Right forelimb (tissue), 1 donor: ENCODE measurements around the gene CEBPB.

Experiments
- DNase-seq: peaks from one replicate; pipeline ENCODE4 v3.0.0-alpha.2; 2018

CEBPB gene

GRCh38 chr20:50230871-50231560 is 40.4 kb downstream of the CEBPB start:
- DNase-seq, result no peak

DNA sequence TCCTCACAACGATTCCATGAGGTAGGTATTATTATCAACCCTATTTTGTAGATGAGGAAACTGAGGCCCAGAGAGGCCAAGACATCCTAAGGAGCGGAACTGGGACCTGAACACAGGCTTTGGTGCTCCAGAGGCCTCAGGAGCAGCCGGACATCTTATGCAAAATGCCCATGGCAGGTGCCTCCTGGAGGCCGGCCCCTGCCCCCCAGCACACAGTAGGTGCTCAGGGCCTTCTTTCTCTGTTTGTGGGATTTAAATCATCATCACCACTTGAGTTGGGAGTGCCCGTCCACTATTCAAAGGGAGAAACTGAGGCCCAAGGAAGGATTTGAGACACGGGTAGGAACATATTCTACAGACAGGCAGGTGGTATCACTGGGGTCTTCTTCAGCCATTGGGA is 41.2 kb downstream of the CEBPB start:
- DNase-seq, result no peak

DNA sequence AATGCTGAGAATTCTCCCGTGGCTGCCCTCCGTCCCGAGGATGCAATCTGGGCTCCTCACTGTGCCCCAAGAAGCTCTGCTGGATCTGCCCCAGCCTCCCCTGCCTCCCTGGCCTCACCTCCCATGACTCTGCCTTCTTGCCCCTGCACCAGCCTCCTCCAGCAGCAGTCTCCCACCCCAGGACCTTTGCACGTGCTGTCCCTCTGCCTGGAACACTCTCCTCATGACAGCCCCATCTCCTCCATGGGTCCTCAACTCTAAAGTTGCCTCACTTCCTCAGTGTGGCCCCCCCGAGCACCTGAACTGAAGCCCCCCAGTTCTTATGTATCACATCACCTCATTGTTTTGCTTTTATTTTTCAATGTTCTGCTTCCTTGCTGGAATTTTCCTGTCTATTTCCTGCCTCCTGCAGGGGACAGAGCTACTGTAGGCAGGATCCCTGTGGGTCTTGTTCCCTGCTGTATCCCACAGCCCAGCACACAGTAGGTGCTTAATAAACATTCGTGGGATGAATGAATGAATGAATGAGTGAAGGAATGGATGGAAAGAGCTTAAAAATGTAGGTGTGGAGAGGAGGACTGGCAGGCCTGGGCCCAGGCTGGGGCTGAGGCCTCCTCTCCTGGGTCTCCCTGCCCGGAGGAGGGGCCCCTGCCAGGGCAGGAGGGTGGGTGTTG is 42.2 kb downstream of the CEBPB start:
- DNase-seq, result no peak

GRCh38 chr20:50233325-50234212 is 42.9 kb downstream of the CEBPB start:
- no peak for DNase-seq

DNA sequence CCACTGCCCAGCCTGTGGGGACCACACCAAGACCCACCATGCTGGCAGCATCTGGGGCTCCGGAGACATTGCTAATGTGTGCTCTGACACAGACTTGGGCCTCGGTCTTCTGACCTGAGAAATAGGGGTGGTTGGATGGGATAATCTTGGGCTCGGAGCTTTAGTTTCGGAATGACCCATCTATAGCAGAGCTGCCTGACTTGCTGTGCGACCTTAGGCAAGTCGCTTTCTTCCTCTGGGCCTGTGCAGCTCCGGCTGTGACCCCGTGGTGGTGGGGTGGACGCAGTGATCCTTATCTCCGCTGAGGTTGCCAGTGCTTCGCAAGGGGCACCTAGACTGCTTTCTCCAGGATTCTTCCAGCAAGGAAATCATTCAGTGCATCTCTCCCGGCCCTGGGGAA is 43.7 kb downstream of the CEBPB start:
- DNase-seq, result no peak

DNA sequence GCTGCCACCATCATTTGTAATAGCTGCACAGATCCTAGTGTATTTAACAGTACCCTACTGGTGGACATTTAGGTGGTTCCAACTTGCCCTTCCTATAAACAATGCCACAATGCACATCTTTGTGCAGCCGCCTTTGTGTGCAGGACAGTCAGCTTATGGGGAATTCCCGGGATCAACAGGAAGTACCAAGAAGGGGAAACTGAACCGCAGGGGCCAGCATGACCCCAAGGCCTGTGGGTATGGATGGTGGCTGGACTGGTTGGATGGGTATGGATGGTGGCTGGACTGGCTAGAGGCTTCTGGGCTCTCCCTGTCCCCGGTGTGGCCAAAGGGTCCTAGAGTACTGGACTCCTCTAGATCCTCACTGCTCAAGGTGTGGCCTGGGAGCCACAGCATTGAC is 46.7 kb downstream of the CEBPB start:
- DNase-seq, result no peak

DNA sequence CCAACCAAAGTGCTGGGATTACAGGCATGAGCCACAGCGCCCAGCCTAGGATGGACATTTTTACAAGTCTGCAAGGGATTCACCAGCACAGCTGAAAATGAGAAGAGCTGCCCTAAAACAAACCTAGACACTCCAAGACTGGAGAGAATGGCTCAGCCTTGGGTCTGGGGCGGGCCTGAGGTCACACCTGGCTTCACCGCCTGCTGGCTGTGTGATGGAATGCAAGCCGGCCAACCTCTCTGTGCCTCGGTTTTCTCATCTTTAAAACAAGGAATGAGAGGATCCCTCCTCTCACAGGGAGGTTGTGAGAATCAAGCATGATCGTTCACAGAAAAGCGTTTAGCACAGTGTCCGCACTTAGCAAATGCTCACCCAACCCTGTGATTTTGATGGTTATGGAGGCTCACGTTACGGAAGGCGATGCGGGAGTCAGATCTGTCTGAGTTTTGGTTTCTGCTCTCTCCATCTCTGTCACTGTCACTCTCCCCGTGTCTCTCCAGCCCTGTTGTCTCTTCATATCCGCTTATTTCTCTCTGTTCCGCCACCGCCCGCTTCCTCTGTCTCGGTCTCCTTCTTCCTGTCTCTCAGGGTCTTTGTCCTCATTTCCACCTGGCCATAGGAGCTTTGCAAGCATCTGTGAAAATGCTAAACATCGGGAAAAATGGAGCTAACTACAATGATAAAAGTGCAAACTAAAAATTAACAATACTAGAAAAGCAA is 47.6 kb downstream of the CEBPB start:
- DNase-seq, result no peak

GRCh38 chr20:50240092-50240491 is 49.5 kb downstream of the CEBPB start:
- DNase-seq, result no peak

DNA sequence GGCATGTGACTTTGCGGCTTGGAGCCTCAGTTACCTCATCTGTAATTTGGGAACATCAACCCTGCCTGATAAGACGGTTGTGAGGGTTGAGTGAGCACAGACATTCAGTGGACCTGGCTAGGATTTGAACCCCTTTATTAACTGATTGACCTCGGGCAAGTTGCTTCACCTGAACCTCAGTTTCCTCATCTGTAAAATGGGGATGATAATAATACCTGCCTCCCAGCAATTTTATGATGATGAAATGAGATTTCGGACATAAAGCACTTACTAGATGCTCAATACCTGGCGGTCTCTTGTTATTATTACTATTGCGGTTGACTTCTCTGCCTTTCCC is 51.5 kb downstream of the CEBPB start:
- DNase-seq, result no peak
